SU-DHL-6 (cell line): Measurements from ENCODE around the gene OSR1.

ENCODE experiments used
- CTCF ChIP-seq: fragments of 200-600 bp; sonication (generic); IDR thresholded peaks from one replicate; pipeline ENCODE4 v1.5.1; 2017; ENCODE audit warnings: antibody characterized with exemption, mild to moderate bottlenecking, low read length, moderate library complexity; ENCODE audit not compliant: insufficient read depth, poor library complexity, severe bottlenecking
- EZH2phosphoT487 ChIP-seq: fragments of 200-600 bp; sonication (generic), shearing (Covaris generic); conservative IDR thresholded peaks from 2 replicates; pipeline ENCODE4 v1.6.1; 2018; ENCODE audit warnings: mild to moderate bottlenecking, antibody characterized with exemption, low read length, moderate library complexity, mixed read lengths

- no peak for TF ChIP-seq CTCF
- no peak for TF ChIP-seq EZH2phosphoT487
Measured at GRCh38 chr2:19355416-19355821, 3.0 kb downstream of the OSR1 start.
